GM21723 (cell line): Measurements from ENCODE around the gene PHF19.

Experiments used
- ATAC-seq: cut with Tn5 transposase; IDR thresholded peaks from one replicate; pipeline ENCODE4 v1.9.1; 2021; ENCODE audit warnings: mild to moderate bottlenecking, moderate library complexity; ENCODE audit not compliant: unreplicated experiment

PHF19 gene

GRCh38 chr9:120855827-120856670 lies 20.9 kb downstream of the PHF19 start:
- no peak for ATAC-seq

DNA sequence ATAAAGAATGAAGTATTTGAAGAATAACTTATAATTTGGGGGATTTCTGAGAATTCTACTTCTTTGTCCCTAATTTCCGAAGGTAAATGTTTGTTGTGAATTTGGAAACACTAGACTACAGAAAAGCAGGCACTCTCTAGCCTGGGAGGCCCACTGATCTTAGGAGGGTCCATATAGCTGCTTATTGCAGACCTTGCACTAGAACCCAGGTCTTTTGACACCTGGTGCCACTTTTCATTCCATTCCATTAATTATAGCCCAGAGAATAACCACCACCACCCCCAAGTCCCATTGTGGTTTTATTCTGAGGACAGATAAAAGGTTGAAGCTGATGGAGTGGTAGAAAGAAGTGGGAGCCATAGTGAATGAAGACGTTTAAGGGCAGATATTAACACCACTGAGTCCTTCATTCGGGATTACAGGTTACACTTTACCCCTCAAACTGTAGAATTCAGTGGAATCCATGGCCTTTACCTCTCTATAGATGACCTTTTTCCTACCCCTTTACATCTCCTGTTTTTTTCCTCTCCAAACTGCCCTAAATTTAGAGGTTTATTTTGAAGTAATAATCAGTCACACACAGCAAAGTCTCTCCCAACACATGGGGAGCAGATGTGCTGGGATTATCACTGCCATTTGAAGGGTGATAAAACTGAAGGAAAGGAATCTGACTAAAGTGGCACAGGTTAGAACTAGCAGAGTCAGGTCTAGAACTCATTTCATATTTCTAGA lies 22.2 kb downstream of the PHF19 start:
- ATAC-seq: no peak

- no peak for ATAC-seq
Measured at GRCh38 chr9:120853198-120853597, 23.8 kb downstream of the PHF19 start.

- no peak for ATAC-seq
Measured at GRCh38 chr9:120852240-120853010, 24.6 kb downstream of the PHF19 start.

GRCh38 chr9:120851449-120851848 lies 25.5 kb downstream of the PHF19 start:
- no peak for ATAC-seq

DNA sequence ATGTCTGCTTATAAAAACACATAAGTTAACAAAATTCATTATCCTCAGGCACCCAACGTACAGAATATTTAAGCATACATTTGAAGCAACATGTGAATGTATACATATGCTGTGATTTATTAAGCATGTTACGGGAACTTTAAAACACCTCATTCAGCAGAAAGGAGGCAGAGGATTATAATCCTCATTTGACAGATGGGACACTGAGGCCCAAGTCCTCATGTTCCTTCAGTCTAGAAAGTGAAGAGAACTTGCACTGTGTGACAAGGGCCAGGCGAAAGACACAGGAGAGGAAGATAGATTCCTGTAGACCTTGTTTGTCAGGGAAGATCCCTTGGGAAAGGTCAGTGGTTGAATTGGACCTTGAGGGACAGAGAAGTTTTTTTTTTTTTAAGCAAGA lies 26.7 kb downstream of the PHF19 start:
- no peak for ATAC-seq

DNA sequence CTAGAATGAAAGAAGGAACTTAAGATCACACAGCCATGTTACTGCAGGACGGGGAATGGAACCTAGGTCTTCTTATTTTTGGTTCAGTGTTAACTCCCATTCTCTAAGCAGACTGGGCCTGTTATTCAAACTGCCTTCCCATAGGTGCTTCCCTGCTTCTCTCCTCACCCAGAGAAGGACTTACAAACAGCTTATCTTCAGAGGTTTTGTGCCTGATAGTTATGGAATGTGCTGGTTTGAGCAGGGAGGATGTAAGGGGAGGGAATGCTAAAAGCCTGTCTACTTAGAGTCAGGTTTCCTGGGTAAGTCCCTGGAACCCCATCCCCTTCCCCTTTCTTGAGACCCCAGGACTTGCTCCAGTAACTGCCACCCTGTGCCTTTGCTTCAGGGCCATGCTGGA lies 30.1 kb downstream of the PHF19 start:
- ATAC-seq: no peak

- ATAC-seq: no peak
Measured at GRCh38 chr9:120846251-120846889, 30.6 kb downstream of the PHF19 start.

- no peak for ATAC-seq
Measured at GRCh38 chr9:120845255-120845654, 31.7 kb downstream of the PHF19 start.

- peak; percentile 99 for ATAC-seq
Measured at GRCh38 chr9:120842685-120843485, 34.1 kb downstream of the PHF19 start, which contains the start of gene PSMD5. Gene PSMD5, minus strand, starts transcription at chr9:120842922. Its CDS starts 13 bp downstream, at chr9:120842909.

DNA sequence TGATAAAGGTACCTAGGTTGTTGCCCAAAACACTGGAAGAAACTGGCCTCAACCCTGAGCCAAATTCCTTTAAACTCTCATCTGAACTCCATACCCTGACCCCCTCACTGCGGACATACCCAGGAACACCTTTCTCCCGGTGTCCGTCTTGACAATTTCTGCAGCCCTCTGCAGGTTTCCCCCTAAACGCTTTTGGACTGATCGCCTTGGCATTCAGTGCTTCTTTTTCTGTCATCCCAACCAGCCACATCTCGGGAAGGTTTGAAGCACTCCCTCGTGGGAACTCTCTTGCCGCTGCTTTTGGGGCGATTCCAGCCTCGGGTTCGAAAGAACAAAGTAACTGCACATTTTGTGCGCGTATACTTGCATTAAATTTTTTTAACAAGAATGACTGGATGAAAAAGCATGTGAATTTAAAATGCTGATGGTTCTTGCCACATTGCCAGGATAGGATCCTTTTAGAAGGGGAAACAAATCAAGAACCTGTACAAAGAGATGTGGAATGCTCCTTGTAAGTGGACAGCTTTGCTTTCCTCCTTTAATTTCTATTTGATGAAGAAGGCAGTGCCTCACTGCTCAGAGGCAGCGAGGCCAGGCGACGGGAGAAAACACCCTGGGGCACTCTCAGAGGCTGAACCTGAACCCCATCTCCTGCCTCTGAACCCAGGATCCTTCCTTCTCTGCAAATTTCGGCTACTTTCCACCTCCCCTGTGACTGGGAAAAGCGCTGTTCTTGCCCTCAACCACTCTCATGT lies 34.9 kb downstream of the PHF19 start:
- peak; percentile 16 for ATAC-seq

GRCh38 chr9:120839146-120839545 lies 37.8 kb downstream of the PHF19 start:
- ATAC-seq: no peak

- ATAC-seq: no peak
Measured at GRCh38 chr9:120837921-120838320, 39.1 kb downstream of the PHF19 start.

DNA sequence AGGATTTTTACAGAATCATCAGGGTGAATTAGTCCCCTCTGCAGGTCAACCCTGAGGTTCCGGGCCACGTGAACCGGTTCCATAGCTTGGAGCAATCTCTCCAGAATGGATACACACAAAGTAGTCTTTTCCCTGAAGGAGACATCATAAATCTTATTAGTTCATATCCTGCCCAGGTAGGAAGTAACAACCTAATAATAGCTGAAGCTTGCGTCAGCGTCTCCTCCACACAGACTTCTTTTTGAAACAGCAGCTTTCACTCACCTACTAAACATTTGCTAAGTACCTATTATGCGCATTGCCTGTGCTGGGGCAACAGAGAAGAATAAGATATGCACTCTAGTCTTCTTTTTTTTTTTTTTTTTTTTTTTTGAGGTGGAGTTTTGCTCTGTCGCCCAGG lies 43.7 kb downstream of the PHF19 start:
- ATAC-seq: no peak

DNA sequence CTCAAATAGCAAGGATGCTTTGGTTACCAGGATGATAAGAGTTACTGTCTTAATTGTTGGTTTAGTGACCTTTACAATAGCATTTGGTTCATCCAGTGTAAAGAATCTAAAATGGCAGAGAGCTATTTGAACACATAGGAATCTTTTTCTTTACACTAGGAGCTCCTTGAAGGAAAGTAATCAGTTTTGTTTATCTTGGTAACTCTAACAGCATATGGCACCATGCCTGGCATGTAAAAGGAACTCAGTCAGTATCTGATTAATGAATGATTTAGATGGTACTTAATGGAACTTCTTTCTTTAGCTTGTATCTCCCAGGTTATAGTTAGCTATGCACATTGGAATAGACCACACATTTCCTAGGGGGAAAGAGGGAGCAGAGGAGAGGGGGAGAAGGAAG lies 44.2 kb downstream of the PHF19 start:
- ATAC-seq: no peak

GRCh38 chr9:120830865-120831264 lies 46.1 kb downstream of the PHF19 start:
- no peak for ATAC-seq

- no peak for ATAC-seq
Measured at GRCh38 chr9:120830151-120830550, 46.8 kb downstream of the PHF19 start.

GRCh38 chr9:120829650-120830049 lies 47.3 kb downstream of the PHF19 start:
- no peak for ATAC-seq

- no peak for ATAC-seq
Measured at GRCh38 chr9:120820095-120820494, 56.9 kb downstream of the PHF19 start.
